Urinary bladder (tissue), 4 donors: Measurements from ENCODE around the gene NUP214. TPM values are rescaled to one million over a fixed set of nuclear protein-coding genes. Genes with fewer than 3 reads are reported as not detected.
"Not testable (repeated sequence)": the region's sequence is repeated elsewhere in the genome, so short reads cannot be mapped to it uniquely, and the experiment has no call there.

Experiments
- DNase-seq: peaks from one replicate; pipeline ENCODE4 v3.0.0-alpha.2; 2015; ENCODE audit errors: extremely low spot score
- H3K27ac ChIP-seq: one replicate; pipeline ENCODE4 v1.5.1; 2013; ENCODE audit warnings: low read depth, mild to moderate bottlenecking, moderate library complexity
- H3K36me3 ChIP-seq: one replicate; pipeline ENCODE4 v1.6.1; 2013; ENCODE audit warnings: mild to moderate bottlenecking, moderate library complexity; ENCODE audit not compliant: insufficient read depth
- H3K4me1 ChIP-seq: one replicate; pipeline ENCODE4 v1.6.1; 2013; ENCODE audit warnings: mild to moderate bottlenecking, moderate library complexity; ENCODE audit not compliant: insufficient read depth
- H3K4me3 ChIP-seq: one replicate; pipeline ENCODE4 v1.5.1; 2013; ENCODE audit warnings: low read depth, low read length
- WGBS: extraction: QIAGEN DNeasy Blood & Tissue Kit; methylation state at CpG from one replicate; pipeline ENCODE4 v1.1.7; 2013; 5-methylcytosine and 5-hydroxymethylcytosine counted together
- polyA plus RNA-seq: library from polyadenylated mRNA; stranded (reverse); fragments of 200-250 nt; gene quantifications from one replicate; pipeline ENCODE4 v1.2.3, GENCODE V29; 2013
- total RNA-seq: library from RNA; depleted of rRNA; stranded (reverse); fragments of >200 nt; gene quantifications from one replicate; pipeline ENCODE4 v1.2.3, GENCODE V29; 2014
- donor health status: healthy with polysubstance abuse.
- donor health status: healthy.

NUP214 gene
- total and polyA plus RNA-seq, 2 donors: 18.2 to 23.5 TPM

- not testable (repeated sequence) for H3K4me1 ChIP-seq, DNase-seq, H3K4me3 ChIP-seq, H3K27ac ChIP-seq
- 72% methylated on average over 6 of the region's 6 CpGs for WGBS
- H3K36me3 ChIP-seq: peaks cover 13% of the 10 kb centered on the region
Measured at GRCh38 chr9:131191032-131191431, 65.6 kb downstream of the NUP214 start.

DNA sequence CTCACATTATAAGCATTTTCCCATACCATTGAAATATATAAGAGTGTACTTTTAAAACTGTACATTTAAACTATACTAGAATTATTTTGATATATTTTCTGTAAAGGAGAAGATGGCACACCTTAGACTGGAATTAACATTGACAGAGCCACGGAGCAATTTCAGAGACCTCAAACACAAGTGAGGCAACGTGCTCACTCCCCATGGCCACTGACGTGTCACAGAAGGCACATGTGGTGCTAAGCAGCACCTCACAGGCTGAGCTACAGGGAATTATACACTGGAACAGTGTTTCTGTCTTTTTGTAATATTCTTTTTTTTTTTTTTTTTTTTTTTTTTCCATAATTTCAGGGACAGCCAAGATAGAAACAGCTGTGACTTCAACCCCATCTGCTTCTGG is 66.5 kb downstream of the NUP214 start:
- DNase-seq: no peak
- Histone ChIP-seq H3K4me1 (no peaks in the 10 kb centered on the region), H3K36me3 (peaks cover 11% of the 10 kb centered on the region), H3K4me3 (no peak overlapping the region), H3K27ac (no peak overlapping the region)
- 95% methylated on average over 3 of the region's 3 CpGs for WGBS

- Histone ChIP-seq H3K27ac (no peak overlapping the region), H3K4me1 (no peaks in the 10 kb centered on the region), H3K4me3 (no peak overlapping the region), H3K36me3 (peaks cover 11% of the 10 kb centered on the region)
- DNase-seq: no peak
- WGBS: 96% methylated on average over 2 of the region's 2 CpGs
Measured at GRCh38 chr9:131193051-131193450, 67.7 kb downstream of the NUP214 start.

DNA sequence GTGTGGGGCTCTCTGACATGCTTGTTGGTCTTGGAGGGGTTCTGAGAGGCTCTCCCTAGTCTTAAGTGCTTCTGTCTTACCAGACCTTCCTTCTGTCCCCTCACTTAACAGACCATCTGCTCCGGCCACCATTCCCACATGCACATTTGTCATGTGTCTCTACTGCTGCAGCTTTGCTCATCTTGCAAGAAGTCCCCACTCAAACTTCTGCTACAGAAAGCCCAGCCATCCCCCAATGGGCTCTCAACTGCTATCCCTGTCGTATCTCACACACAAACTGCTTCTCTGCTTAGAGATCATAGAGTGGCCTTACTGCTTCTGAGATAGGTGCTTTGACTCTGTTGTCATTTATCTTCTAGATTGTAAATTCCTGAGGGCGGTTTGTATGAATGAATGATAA is 69.4 kb downstream of the NUP214 start:
- no peak for DNase-seq
- no peak overlapping the region for H3K4me3 ChIP-seq
- peaks cover 5% of the 10 kb centered on the region for H3K36me3 ChIP-seq
- WGBS: 93% methylated on average over 3 of the region's 3 CpGs
- H3K27ac ChIP-seq: no peak overlapping the region
- no peaks in the 10 kb centered on the region for H3K4me1 ChIP-seq

DNA sequence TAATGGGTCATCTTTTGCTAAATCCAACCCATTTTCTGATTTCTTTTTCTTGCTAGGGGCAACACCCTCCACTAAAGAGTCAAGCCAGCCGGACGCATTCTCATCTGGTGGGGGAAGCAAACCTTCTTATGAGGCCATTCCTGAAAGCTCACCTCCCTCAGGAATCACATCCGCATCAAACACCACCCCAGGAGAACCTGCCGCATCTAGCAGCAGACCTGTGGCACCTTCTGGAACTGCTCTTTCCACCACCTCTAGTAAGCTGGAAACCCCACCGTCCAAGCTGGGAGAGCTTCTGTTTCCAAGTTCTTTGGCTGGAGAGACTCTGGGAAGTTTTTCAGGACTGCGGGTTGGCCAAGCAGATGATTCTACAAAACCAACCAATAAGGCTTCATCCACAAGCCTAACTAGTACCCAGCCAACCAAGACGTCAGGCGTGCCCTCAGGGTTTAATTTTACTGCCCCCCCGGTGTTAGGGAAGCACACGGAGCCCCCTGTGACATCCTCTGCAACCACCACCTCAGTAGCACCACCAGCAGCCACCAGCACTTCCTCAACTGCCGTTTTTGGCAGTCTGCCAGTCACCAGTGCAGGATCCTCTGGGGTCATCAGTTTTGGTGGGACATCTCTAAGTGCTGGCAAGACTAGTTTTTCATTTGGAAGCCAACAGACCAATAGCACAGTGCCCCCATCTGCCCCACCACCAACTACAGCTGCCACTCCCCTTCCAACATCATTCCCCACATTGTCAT is 72.0 kb downstream of the NUP214 start:
- Histone ChIP-seq H3K36me3 (peaks cover 5% of the 10 kb centered on the region), H3K4me1 (no peaks in the 10 kb centered on the region), H3K27ac (no peak overlapping the region), H3K4me3 (no peak overlapping the region)
- 84% methylated on average over 11 of the region's 11 CpGs for WGBS
- no peak for DNase-seq

DNA sequence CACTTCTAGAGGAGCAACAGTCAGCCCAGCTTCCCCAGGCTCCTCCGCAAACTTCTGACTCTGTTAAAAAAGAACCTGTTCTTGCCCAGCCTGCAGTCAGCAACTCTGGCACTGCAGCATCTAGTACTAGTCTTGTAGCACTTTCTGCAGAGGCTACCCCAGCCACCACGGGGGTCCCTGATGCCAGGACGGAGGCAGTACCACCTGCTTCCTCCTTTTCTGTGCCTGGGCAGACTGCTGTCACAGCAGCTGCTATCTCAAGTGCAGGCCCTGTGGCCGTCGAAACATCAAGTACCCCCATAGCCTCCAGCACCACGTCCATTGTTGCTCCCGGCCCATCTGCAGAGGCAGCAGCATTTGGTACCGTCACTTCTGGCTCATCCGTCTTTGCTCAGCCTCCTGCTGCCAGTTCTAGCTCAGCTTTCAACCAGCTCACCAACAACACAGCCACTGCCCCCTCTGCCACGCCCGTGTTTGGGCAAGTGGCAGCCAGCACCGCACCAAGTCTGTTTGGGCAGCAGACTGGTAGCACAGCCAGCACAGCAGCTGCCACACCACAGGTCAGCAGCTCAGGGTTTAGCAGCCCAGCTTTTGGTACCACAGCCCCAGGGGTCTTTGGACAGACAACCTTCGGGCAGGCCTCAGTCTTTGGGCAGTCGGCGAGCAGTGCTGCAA is 72.8 kb downstream of the NUP214 start:
- Histone ChIP-seq H3K36me3 (peaks cover 3% of the 10 kb centered on the region), H3K4me1 (no peaks in the 10 kb centered on the region), H3K4me3 (no peak overlapping the region), H3K27ac (no peak overlapping the region)
- WGBS: 92% methylated on average over 15 of the region's 15 CpGs
- no peak for DNase-seq

- no peak for DNase-seq
- Histone ChIP-seq H3K27ac (no peak overlapping the region), H3K4me3 (no peak overlapping the region), H3K4me1 (no peaks in the 10 kb centered on the region), H3K36me3 (no peaks in the 10 kb centered on the region)
- WGBS: 93% methylated on average over 3 of the region's 3 CpGs
Measured at GRCh38 chr9:131201856-131202255, 76.5 kb downstream of the NUP214 start.

DNA sequence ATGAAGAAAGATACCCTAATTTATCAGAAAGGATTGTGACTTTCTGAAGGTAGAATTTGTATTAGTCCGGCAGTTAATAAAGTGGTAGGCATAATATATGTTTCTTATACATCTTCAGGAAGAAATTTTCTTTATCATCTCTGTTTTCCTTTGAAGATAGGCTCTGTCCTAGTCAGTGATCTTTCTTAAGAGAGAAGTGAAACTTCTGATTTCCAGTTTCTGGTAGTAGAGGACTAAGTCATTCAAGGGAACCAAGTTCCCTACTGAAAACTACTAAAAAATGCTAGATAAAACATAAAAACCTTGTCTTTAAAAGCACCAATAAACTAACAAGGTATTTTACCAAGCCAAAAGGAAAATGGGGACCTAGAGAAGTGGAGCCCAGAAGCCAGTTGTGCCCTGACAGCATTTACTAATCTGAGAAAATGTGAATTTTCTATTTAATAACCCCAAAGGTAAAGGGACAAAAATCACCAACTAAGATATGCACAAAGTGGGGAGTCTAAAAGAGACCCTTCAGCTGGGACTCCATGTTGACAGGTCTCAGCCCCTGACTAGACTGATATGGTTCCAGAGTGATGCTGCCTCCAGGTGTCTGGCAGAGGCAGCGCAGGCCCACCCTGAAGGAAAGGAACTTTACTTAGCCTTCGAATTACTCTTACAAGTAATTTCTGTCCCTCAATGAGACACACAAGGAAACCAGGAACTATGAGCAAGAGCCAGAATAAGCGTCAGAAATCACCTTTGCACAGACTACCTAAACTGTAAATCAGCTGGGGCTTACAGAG is 78.2 kb downstream of the NUP214 start:
- Histone ChIP-seq H3K4me3 (no peak overlapping the region), H3K36me3 (no peaks in the 10 kb centered on the region), H3K27ac (no peak overlapping the region), H3K4me1 (no peaks in the 10 kb centered on the region)
- 91% methylated on average over 4 of the region's 4 CpGs for WGBS
- DNase-seq: no peak

DNA sequence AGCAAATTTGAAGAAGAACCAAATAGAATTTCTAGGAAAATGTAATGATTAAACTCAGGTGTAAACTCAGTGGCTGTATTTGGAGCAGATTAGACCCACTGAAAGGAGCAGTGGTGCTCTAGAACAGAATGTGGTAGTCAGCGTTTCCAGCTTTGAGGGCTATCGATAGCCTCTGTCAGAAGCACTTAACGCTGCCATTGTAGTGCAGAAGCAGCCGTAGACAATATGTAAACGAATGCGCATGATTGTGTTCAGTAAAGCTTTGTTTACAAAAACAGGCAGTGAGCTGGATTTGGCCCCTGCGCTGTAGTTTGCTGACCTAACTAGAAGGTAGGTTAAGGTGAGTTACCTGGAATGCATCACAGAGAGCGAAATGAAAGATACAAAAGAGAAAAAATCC is 78.9 kb downstream of the NUP214 start:
- 77% methylated on average over 8 of the region's 8 CpGs for WGBS
- Histone ChIP-seq H3K36me3 (no peaks in the 10 kb centered on the region), H3K4me3 (no peak overlapping the region), H3K27ac (no peak overlapping the region), H3K4me1 (no peaks in the 10 kb centered on the region)
- no peak for DNase-seq

- H3K4me1 ChIP-seq: no peaks in the 10 kb centered on the region
- WGBS: 97% methylated on average over 3 of the region's 3 CpGs
- no peak for DNase-seq
- no peaks in the 10 kb centered on the region for H3K36me3 ChIP-seq
- H3K4me3 ChIP-seq: no peak overlapping the region
- H3K27ac ChIP-seq: no peak overlapping the region
Measured at GRCh38 chr9:131206495-131206894, 81.1 kb downstream of the NUP214 start.

GRCh38 chr9:131211920-131212319 is 86.5 kb downstream of the NUP214 start:
- not testable (repeated sequence) for H3K4me1 ChIP-seq, H3K27ac ChIP-seq, H3K36me3 ChIP-seq, H3K4me3 ChIP-seq, DNase-seq
- WGBS: 92% methylated on average over 4 of the region's 4 CpGs

GRCh38 chr9:131214286-131214856 is 89.0 kb downstream of the NUP214 start:
- 44% methylated on average over 7 of the region's 7 CpGs for WGBS
- Histone ChIP-seq H3K4me1 (no peaks in the 10 kb centered on the region), H3K27ac (no peak overlapping the region), H3K36me3 (peaks cover 2% of the 10 kb centered on the region), H3K4me3 (no peak overlapping the region)
- DNase-seq: no peak

DNA sequence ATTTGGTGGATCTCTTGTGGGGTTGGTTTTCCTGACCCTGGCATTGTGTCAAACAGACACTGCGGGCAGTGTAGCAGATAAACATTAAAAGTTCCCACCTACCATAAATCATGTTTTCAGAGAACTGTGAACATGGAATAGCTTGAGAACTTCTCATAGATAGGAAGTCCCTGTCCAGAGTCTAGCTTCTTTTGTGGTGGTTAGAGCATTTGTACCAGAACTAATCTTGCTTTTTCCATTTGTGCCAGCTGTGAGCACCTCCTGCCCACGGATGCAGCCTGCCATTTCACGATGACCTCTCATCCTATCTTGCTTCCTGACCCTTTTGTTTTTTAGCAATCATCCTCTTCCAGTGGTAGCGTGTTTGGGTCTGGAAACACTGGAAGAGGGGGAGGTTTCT is 89.5 kb downstream of the NUP214 start:
- DNase-seq: no peak
- no peaks in the 10 kb centered on the region for H3K4me1 ChIP-seq
- no peak overlapping the region for H3K4me3 ChIP-seq
- peaks cover 2% of the 10 kb centered on the region for H3K36me3 ChIP-seq
- WGBS: 50% methylated on average over 4 of the region's 4 CpGs
- no peak overlapping the region for H3K27ac ChIP-seq
